Muscle layer of colon (tissue), 2 donors: ENCODE data around the gene SHISA8.
"Not testable (repeated sequence)": the region's sequence is repeated elsewhere in the genome, so short reads cannot be mapped to it uniquely, and the experiment has no call there.

Experiments used
- H3K27ac ChIP-seq: one replicate; pipeline ENCODE4 v1.7.0; 2013; ENCODE audit warnings: low read depth, mild to moderate bottlenecking, low read length, moderate library complexity
- H3K27me3 ChIP-seq, 2 donors: one replicate each; pipeline ENCODE4 v1.7.0; 2013; ENCODE audit warnings: low read length in 2 of 2, mild to moderate bottlenecking in 2 of 2; ENCODE audit not compliant: insufficient read depth in 2 of 2, control insufficient read depth in 1 of 2
- H3K36me3 ChIP-seq: one replicate; pipeline ENCODE4 v1.7.0; 2013; ENCODE audit warnings: mild to moderate bottlenecking, low read length; ENCODE audit not compliant: insufficient read depth
- H3K4me1 ChIP-seq: one replicate; pipeline ENCODE4 v1.7.0; 2013; ENCODE audit warnings: mild to moderate bottlenecking, low read length; ENCODE audit not compliant: insufficient read depth
- H3K4me3 ChIP-seq, 2 donors: one replicate each; pipeline ENCODE4 v1.7.0; 2013; ENCODE audit warnings: low read length in 2 of 2, low read depth in 1 of 2, mild to moderate bottlenecking in 1 of 2, moderate library complexity in 1 of 2
- H3K9ac ChIP-seq: one replicate; pipeline ENCODE4 v1.7.0; 2013; ENCODE audit warnings: low read length
- H3K9me3 ChIP-seq: one replicate; pipeline ENCODE4 v1.7.0; 2013; ENCODE audit warnings: mild to moderate bottlenecking, low read length
- donor health status: abdominal sarcoma.
- donor health status: Adenocarcinoma of cecum.

The SHISA8 gene

GRCh38 chr22:41880653-41881052, 34.2 kb downstream of the SHISA8 start:
- Histone ChIP-seq H3K9ac (no peak overlapping the region), H3K27ac (no peak overlapping the region), H3K36me3 (peaks cover 66% of the 10 kb centered on the region), H3K4me1 (no peaks in the 10 kb centered on the region), H3K27me3 (no peaks in the 10 kb centered on the region), H3K9me3 (no peaks in the 10 kb centered on the region), H3K4me3 (no peak overlapping the region)

- Histone ChIP-seq H3K27me3 (no peaks in the 10 kb centered on the region), H3K9ac (no peak overlapping the region), H3K27ac (no peak overlapping the region), H3K9me3 (no peaks in the 10 kb centered on the region), H3K36me3 (peaks cover 56% of the 10 kb centered on the region), H3K4me1 (no peaks in the 10 kb centered on the region), H3K4me3 (no peak overlapping the region)
Observed at GRCh38 chr22:41876675-41877074, 38.2 kb downstream of the SHISA8 start.

- Histone ChIP-seq H3K4me1 (no peaks in the 10 kb centered on the region), H3K4me3 (no peak overlapping the region), H3K9ac (no peak overlapping the region), H3K27me3 (no peaks in the 10 kb centered on the region), H3K36me3 (peaks cover 55% of the 10 kb centered on the region), H3K27ac (no peak overlapping the region), H3K9me3 (no peaks in the 10 kb centered on the region)
Observed at GRCh38 chr22:41876275-41876674, 38.6 kb downstream of the SHISA8 start.

DNA sequence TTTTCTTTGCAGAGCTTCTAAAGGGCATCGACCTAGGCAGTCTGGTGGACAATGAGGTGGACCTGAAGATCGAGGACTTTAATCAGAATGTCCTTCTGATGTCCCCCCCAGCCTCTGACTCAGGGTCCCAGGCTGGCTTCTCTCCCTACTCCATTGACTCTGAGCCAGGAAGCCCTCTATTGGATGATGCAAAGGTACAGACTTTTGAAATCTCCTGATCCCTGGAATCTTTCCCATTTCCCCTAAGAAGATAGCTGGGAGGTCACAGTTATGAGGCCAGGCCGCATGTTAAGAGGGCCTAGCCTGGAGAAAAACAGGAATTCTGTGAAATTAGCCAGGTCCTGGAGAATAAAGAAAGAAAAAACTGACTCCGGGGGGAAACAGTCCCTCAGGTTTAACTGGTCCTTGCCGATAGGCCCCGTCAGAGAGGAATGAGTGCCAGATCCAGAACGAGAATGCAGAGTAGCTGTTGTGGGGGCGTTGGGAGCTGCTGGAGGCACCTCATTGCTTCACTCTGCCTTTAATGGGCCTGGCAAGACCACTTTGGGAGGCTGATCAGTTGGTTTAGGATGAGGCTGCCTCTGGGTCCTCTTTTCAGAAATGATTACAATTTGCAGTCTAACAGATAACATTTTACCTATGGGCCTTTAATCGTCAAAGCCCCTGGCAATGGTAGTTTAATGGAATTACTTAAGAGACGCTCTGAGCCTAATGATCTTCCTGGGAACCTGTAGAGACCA, 39.2 kb downstream of the SHISA8 start:
- Histone ChIP-seq H3K9ac (no peak overlapping the region), H3K36me3 (peaks cover 55% of the 10 kb centered on the region), H3K4me3 (no peak overlapping the region), H3K27ac (no peak overlapping the region), H3K4me1 (no peaks in the 10 kb centered on the region), H3K27me3 (no peaks in the 10 kb centered on the region), H3K9me3 (no peaks in the 10 kb centered on the region)

DNA sequence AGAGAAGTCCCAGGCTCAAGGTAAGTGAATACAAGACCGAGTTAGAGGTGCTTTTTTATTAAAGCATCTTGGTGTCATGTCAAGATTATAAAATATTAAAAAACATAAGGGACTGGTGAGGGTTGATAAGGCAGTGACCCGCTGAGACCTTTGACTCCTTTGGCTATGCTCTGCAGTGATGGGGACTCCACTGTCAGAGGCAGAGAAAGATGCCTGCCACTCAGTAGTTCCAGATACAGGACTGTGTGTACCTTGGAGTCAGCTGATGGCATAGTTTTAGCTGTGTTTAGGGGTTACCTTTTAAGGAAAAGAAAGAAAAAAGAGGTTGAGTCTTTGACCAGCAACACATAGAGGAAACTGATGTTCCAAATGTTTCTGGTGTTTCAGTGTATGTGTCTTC, 40.8 kb downstream of the SHISA8 start:
- H3K27me3 ChIP-seq, result no peaks in the 10 kb centered on the region
- H3K27ac ChIP-seq, result no peak overlapping the region
- H3K36me3 ChIP-seq, result peaks cover 53% of the 10 kb centered on the region

GRCh38 chr22:41873391-41873790, 41.5 kb downstream of the SHISA8 start:
- Histone ChIP-seq H3K9ac (no peak overlapping the region), H3K27me3 (no peaks in the 10 kb centered on the region), H3K4me3 (no peak overlapping the region), H3K9me3 (no peaks in the 10 kb centered on the region), H3K36me3 (peaks cover 54% of the 10 kb centered on the region), H3K27ac (no peak overlapping the region), H3K4me1 (no peaks in the 10 kb centered on the region)

More for the DNA sequence above, 40.8 kb downstream of the SHISA8 start:
- H3K9ac ChIP-seq, result no peak overlapping the region
- H3K4me3 ChIP-seq, result no peak overlapping the region
- no peaks in the 10 kb centered on the region for H3K9me3 ChIP-seq
- H3K4me1 ChIP-seq, result no peaks in the 10 kb centered on the region

DNA sequence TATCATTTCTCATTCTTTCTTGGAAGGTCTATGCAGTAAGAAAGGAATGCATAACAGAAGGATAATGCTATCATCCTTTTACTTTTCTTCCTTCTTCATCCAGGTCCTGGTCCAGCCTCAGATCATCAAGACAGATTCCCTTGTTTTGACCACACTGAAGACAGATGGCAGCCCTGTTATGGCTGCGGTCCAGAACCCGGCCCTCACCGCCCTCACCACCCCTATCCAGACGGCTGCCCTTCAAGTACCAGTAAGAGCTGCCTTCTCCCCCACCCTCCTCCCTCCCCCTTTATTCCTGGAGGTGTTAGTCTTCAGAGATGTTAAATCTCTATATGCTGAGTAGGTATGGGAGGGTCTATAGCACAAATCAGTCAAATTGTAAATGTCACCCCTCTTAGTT, 44.1 kb downstream of the SHISA8 start:
- Histone ChIP-seq H3K36me3 (peaks cover 55% of the 10 kb centered on the region), H3K9me3 (no peaks in the 10 kb centered on the region), H3K27ac (no peak overlapping the region), H3K4me1 (no peaks in the 10 kb centered on the region), H3K27me3 (no peaks in the 10 kb centered on the region), H3K4me3 (no peak overlapping the region), H3K9ac (no peak overlapping the region)

DNA sequence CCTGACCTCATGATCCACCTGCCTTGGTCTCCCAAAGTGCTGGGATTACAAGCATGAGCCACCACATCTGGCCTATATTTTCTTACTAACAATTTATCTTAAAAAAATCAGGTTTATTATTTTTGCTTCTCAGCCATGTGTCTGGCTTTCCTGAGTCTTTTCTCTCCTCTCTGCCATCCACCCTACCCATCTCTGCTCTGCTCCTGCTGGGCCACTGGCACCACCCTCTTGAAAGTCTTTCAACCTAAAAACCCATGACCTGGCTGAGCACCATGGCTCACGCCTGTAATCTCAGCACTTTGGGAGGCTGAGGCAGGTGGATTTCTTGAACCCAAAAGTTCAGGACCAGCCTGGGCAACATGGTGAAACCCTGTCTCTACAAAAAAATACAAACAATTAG, 44.8 kb downstream of the SHISA8 start:
- not testable (repeated sequence) for H3K4me3 ChIP-seq, H3K27me3 ChIP-seq, H3K27ac ChIP-seq, H3K4me1 ChIP-seq, H3K9ac ChIP-seq, H3K9me3 ChIP-seq
- H3K36me3 ChIP-seq, result peaks cover 48% of the 10 kb centered on the region

GRCh38 chr22:41868556-41868955, 46.3 kb downstream of the SHISA8 start:
- Histone ChIP-seq H3K9ac (no peak overlapping the region), H3K27ac (no peak overlapping the region), H3K9me3 (no peaks in the 10 kb centered on the region), H3K4me3 (no peak overlapping the region), H3K4me1 (peaks cover under 1% of the 10 kb centered on the region), H3K27me3 (no peaks in the 10 kb centered on the region), H3K36me3 (peaks cover 37% of the 10 kb centered on the region)

- H3K27ac ChIP-seq, result peak overlapping the region; percentile 12
- H3K4me1 ChIP-seq, result peaks cover 19% of the 10 kb centered on the region
- no peak overlapping the region for H3K9ac ChIP-seq
- H3K36me3 ChIP-seq, result peaks cover 16% of the 10 kb centered on the region
- H3K4me3 ChIP-seq, result no peak overlapping the region
- no peaks in the 10 kb centered on the region for H3K9me3 ChIP-seq
- no peaks in the 10 kb centered on the region for H3K27me3 ChIP-seq
Observed at GRCh38 chr22:41863472-41863871, 51.4 kb downstream of the SHISA8 start.

- no peak overlapping the region for H3K9ac ChIP-seq
- H3K4me1 ChIP-seq, result peaks cover 19% of the 10 kb centered on the region
- peaks cover 8% of the 10 kb centered on the region for H3K36me3 ChIP-seq
- H3K27me3 ChIP-seq, result no peaks in the 10 kb centered on the region
- H3K9me3 ChIP-seq, result no peaks in the 10 kb centered on the region
- H3K4me3 ChIP-seq, result no peak overlapping the region
- H3K27ac ChIP-seq, result peak overlapping the region; percentile 12
Observed at GRCh38 chr22:41862530-41863266, 52.2 kb downstream of the SHISA8 start.

DNA sequence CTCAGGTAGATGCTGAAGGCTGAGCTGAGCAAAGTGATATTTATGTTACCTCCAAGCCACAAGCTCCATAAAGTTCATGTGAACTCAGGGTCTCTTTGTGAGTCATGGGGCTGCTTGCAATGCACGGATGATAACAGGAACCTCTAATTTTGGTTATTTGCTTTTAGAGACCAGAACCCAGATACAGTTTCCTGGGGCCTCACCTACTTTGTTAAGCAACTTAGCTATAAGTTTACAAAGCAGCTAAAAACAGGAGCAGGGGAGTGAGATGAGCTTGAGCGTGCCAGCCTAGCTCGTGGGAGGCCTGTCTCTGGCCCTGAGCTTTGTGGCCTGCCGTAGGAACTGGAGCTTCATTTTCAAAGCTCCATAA, 52.7 kb downstream of the SHISA8 start:
- Histone ChIP-seq H3K27ac (no peak overlapping the region), H3K27me3 (no peaks in the 10 kb centered on the region), H3K9ac (no peak overlapping the region), H3K4me3 (no peak overlapping the region), H3K36me3 (peaks cover 5% of the 10 kb centered on the region), H3K4me1 (peaks cover 19% of the 10 kb centered on the region), H3K9me3 (no peaks in the 10 kb centered on the region)
